ENCODE data around the gene PIM3. TPM values are rescaled to one million over a fixed set of nuclear protein-coding genes. Genes with fewer than 3 reads are reported as not detected.
A peak's percentile ranks its signal among the peaks of the same experiment; 100 is the strongest.
"Not testable (repeated sequence)": the region's sequence is repeated elsewhere in the genome, so short reads cannot be mapped to it uniquely, and the experiment has no call there.

PIM3 gene
- total RNA-seq, 4 donors from 2014 or later = 43.8 to 75.7 (median 52.1) TPM

- intact Hi-C loops (cut with DNase I) = no loop called here
- no peak for TF ChIP-seq CTCF (IDR thresholded peaks at IDR 0.05)
- TF ChIP-seq POLR2A (IDR thresholded peaks at IDR 0.05) = no peak
- Histone ChIP-seq H3K36me3 (no peaks in the 10 kb centered on the region), H3K9me3 (peaks cover 0 to 7% (median 2%) of the 10 kb centered on the region in 3 donors), H3K27me3 (peaks cover 0 to 12% (median 0%) of the 10 kb centered on the region in 4 donors), H3K4me1 (peaks cover 6 to 14% (median 8%) of the 10 kb centered on the region in 3 donors), H3K27ac (peak overlapping the region in 1 of 4 donors; percentile 19), H3K4me3 (no peak overlapping the region)
- 42 to 51% methylated on average over 15 of the region's 15 CpGs for WGBS, 2 donors
- DNase-seq = no peak
Measured at GRCh38 chr22:49976439-49977175, 16.0 kb downstream of the PIM3 start.

GRCh38 chr22:49977578-49977977 is 17.0 kb downstream of the PIM3 start:
- no peak for DNase-seq
- WGBS, 2 donors = 68 to 82% methylated on average over 14 of the region's 14 CpGs
- peaks cover 0 to 5% (median 0%) of the 10 kb centered on the region in 3 donors for H3K4me1 ChIP-seq
- H3K27ac ChIP-seq = no peak overlapping the region
- H3K36me3 ChIP-seq = no peaks in the 10 kb centered on the region
- peaks cover 0 to 21% (median 0%) of the 10 kb centered on the region in 4 donors for H3K27me3 ChIP-seq
- no peak overlapping the region for H3K4me3 ChIP-seq
- no peak for TF ChIP-seq POLR2A (IDR thresholded peaks at IDR 0.05)
- no peak for TF ChIP-seq CTCF (IDR thresholded peaks at IDR 0.05)
- intact Hi-C loops (cut with DNase I) = no loop called here
- H3K9me3 ChIP-seq = peaks cover 0 to 7% (median 2%) of the 10 kb centered on the region in 3 donors

- peaks cover 8 to 17% (median 8%) of the 10 kb centered on the region in 3 donors for H3K4me1 ChIP-seq
- H3K27ac ChIP-seq = no peak overlapping the region
- peak in 5 of 6 experiments; percentile 35 to 57 (median 38) for TF ChIP-seq CTCF (IDR thresholded peaks at IDR 0.05)
- no peak for TF ChIP-seq POLR2A (IDR thresholded peaks at IDR 0.05)
- DNase-seq = no peak
- intact Hi-C loops (cut with DNase I) = no loop called here
- H3K36me3 ChIP-seq = no peaks in the 10 kb centered on the region
- peaks cover 6 to 43% (median 12%) of the 10 kb centered on the region in 4 donors for H3K27me3 ChIP-seq
- peaks cover 0 to 7% (median 2%) of the 10 kb centered on the region in 3 donors for H3K9me3 ChIP-seq
- no peak overlapping the region for H3K4me3 ChIP-seq
- 54 to 57% methylated on average over 6 to 7 of the region's 7 CpGs for WGBS, 2 donors
Measured at GRCh38 chr22:49979587-49980264, 19.2 kb downstream of the PIM3 start.

- Histone ChIP-seq H3K27me3 (peaks cover 6 to 63% (median 12%) of the 10 kb centered on the region in 4 donors), H3K9me3 (peaks cover 0 to 18% (median 11%) of the 10 kb centered on the region in 3 donors), H3K4me1 (peaks cover 8 to 12% (median 8%) of the 10 kb centered on the region in 3 donors)
- H3K27ac ChIP-seq; intact Hi-C loops (cut with DNase I); H3K36me3 ChIP-seq; H3K4me3 ChIP-seq; DNase-seq: not testable (repeated sequence)
- WGBS, 2 donors = 89 to 93% methylated on average over 7 of the region's 7 CpGs
Measured at GRCh38 chr22:49981799-49982198, 21.2 kb downstream of the PIM3 start.

- peak overlapping the region in 3 of 4 donors; percentile 3 to 60 (median 30) for H3K4me3 ChIP-seq
- intact Hi-C loops (cut with DNase I) = no loop called here
Measured at GRCh38 chr22:49983148-49984042, 22.8 kb downstream of the PIM3 start.

More at GRCh38 chr22:49983148-49984042, 22.8 kb downstream of the PIM3 start:
- DNase-seq = no peak
- peak in 2 of 6 experiments; percentile 11 to 32 for TF ChIP-seq CTCF (IDR thresholded peaks at IDR 0.05)
- TF ChIP-seq POLR2A (IDR thresholded peaks at IDR 0.05) = no peak
- Histone ChIP-seq H3K9me3 (peaks cover 0 to 19% (median 11%) of the 10 kb centered on the region in 3 donors), H3K27me3 (peaks cover 6 to 68% (median 12%) of the 10 kb centered on the region in 4 donors), H3K4me1 (peaks cover 8 to 12% (median 8%) of the 10 kb centered on the region in 3 donors), H3K36me3 (no peaks in the 10 kb centered on the region), H3K27ac (no peak overlapping the region)
- 2 to 13% methylated on average over 8 to 14 of the region's 90 CpGs for WGBS, 2 donors
